H9 (cell line): ENCODE results near the gene SCN3A. TPM values are rescaled to one million over a fixed set of nuclear protein-coding genes. Genes with fewer than 3 reads are reported as not detected.

Experiments
- DNase-seq: peaks from one replicate; pipeline ENCODE4 v3.0.0-alpha.2; 2017
- H2AFZ ChIP-seq: one replicate; pipeline ENCODE4 v1.6.1; 2013; ENCODE audit warnings: mild to moderate bottlenecking, low read length, control low read depth, moderate library complexity
- H2AK5ac ChIP-seq: 2 replicates; pipeline ENCODE4 v1.6.1; 2013; ENCODE audit warnings: low read length, control low read depth, mixed read lengths; ENCODE audit not compliant: insufficient read length
- H2BK120ac ChIP-seq: one replicate; pipeline ENCODE4 v1.6.1; 2013; ENCODE audit warnings: low read depth, mild to moderate bottlenecking, low read length, control low read depth, inconsistent platforms; ENCODE audit not compliant: poor library complexity, severe bottlenecking
- H2BK12ac ChIP-seq: 2 replicates; pipeline ENCODE4 v1.6.1; 2013; ENCODE audit warnings: low read length, control low read depth, mixed read lengths, low read depth; ENCODE audit not compliant: insufficient read length
- H2BK15ac ChIP-seq: 2 replicates; pipeline ENCODE4 v1.6.1; 2013; ENCODE audit warnings: low read depth, low read length, control low read depth
- H2BK20ac ChIP-seq: one replicate; pipeline ENCODE4 v1.6.1; 2013; ENCODE audit warnings: low read depth, mild to moderate bottlenecking, low read length, control low read depth, inconsistent platforms; ENCODE audit not compliant: poor library complexity, severe bottlenecking
- H2BK5ac ChIP-seq: 2 replicates; pipeline ENCODE4 v1.6.1; 2013; ENCODE audit warnings: low read length, control low read depth, mixed read lengths; ENCODE audit not compliant: insufficient read length
- H3K14ac ChIP-seq: 2 replicates; pipeline ENCODE4 v1.6.1; 2013; ENCODE audit warnings: low read length, control low read depth; ENCODE audit not compliant: insufficient read depth
- H3K18ac ChIP-seq: 2 replicates; pipeline ENCODE4 v1.6.1; 2013; ENCODE audit warnings: low read depth, mild to moderate bottlenecking, mixed read lengths, low read length, control low read depth; ENCODE audit not compliant: insufficient read length
- H3K23ac ChIP-seq: 2 replicates; pipeline ENCODE4 v1.6.1; 2013; ENCODE audit warnings: low read length, control low read depth, mixed read lengths, low read depth; ENCODE audit not compliant: insufficient read length
- H3K23me2 ChIP-seq: 2 replicates; pipeline ENCODE4 v1.6.1; 2013; ENCODE audit warnings: low read depth, mild to moderate bottlenecking, mixed read lengths, low read length, control low read depth; ENCODE audit not compliant: insufficient read length, poor library complexity, severe bottlenecking
- H3K27ac ChIP-seq: 2 replicates; pipeline ENCODE4 v1.5.1; 2013; ENCODE audit warnings: low read length, control low read depth, mixed read lengths, low read depth; ENCODE audit not compliant: insufficient read length
- H3K27me3 ChIP-seq: 2 replicates; pipeline ENCODE4 v1.6.1; 2013; ENCODE audit warnings: low read length, control low read depth, inconsistent platforms; ENCODE audit not compliant: insufficient read depth
- H3K4ac ChIP-seq: 2 replicates; pipeline ENCODE4 v1.6.1; 2013; ENCODE audit warnings: low read depth, mild to moderate bottlenecking, control low read depth, inconsistent platforms, low read length, moderate library complexity
- H3K4me1 ChIP-seq: 2 replicates; pipeline ENCODE4 v1.6.1; 2013; ENCODE audit warnings: low read length, control low read depth, inconsistent platforms; ENCODE audit not compliant: insufficient read depth
- H3K4me2 ChIP-seq: 2 replicates; pipeline ENCODE4 v1.6.1; 2013; ENCODE audit warnings: low read length, control low read depth, mixed read lengths; ENCODE audit not compliant: insufficient read length, insufficient read depth
- H3K56ac ChIP-seq: 2 replicates; pipeline ENCODE4 v1.6.1; 2013; ENCODE audit warnings: low read depth, mild to moderate bottlenecking, mixed read lengths, low read length, control low read depth; ENCODE audit not compliant: insufficient read length
- H3K79me1 ChIP-seq: 2 replicates; pipeline ENCODE4 v1.6.1; 2013; ENCODE audit warnings: low read depth, mild to moderate bottlenecking, moderate library complexity, low read length, control low read depth, inconsistent platforms; ENCODE audit not compliant: insufficient read depth, poor library complexity, severe bottlenecking
- H3K79me2 ChIP-seq: 2 replicates; pipeline ENCODE4 v1.6.1; 2013; ENCODE audit warnings: low read length, control low read depth, inconsistent platforms; ENCODE audit not compliant: insufficient read depth
- H3K9ac ChIP-seq: 2 replicates; pipeline ENCODE4 v1.6.1; 2013; ENCODE audit warnings: low read length, control low read depth, mixed read lengths; ENCODE audit not compliant: insufficient read length; ENCODE audit errors: extremely low read depth
- H3K9me3 ChIP-seq: one replicate; pipeline ENCODE4 v1.6.1; 2013; ENCODE audit warnings: low read depth, low read length, inconsistent platforms; ENCODE audit not compliant: control insufficient read depth
- H3T11ph ChIP-seq: one replicate; pipeline ENCODE4 v1.6.1; 2013; ENCODE audit warnings: mild to moderate bottlenecking, low read length, control low read depth, inconsistent platforms
- H4K20me1 ChIP-seq: one replicate; pipeline ENCODE4 v1.6.1; 2013; ENCODE audit not compliant: control insufficient read depth, insufficient read length, insufficient read depth
- H4K5ac ChIP-seq: 2 replicates; pipeline ENCODE4 v1.6.1; 2013; ENCODE audit warnings: low read depth, mild to moderate bottlenecking, mixed read lengths, low read length, control low read depth; ENCODE audit not compliant: insufficient read length
- H4K8ac ChIP-seq: replicated peaks from 2 replicates; pipeline ENCODE4 v1.6.1; 2013; ENCODE audit warnings: low read length, control low read depth, mixed read lengths, low read depth; ENCODE audit not compliant: insufficient read length
- H4K91ac ChIP-seq: 2 replicates; pipeline ENCODE4 v1.6.1; 2013; ENCODE audit warnings: low read depth, mild to moderate bottlenecking, moderate library complexity, mixed read lengths, low read length, control low read depth; ENCODE audit not compliant: insufficient read length
- H3K27ac Mint-ChIP-seq, 3 experiments: 2 replicates in 2 of 3; 3 replicates in 1 of 3; pipeline ENCODE4 v1.8.0; 2020 to 2021; ENCODE audit warnings: mixed read lengths in 3 of 3, mild to moderate bottlenecking in 1 of 3, moderate library complexity in 1 of 3
- H3K27me3 Mint-ChIP-seq: 2 replicates; pipeline ENCODE4 v1.8.0; 2021; ENCODE audit warnings: low read depth, mild to moderate bottlenecking, moderate library complexity, mixed read lengths
- H3K36me3 Mint-ChIP-seq, 3 experiments: 2 replicates in 2 of 3; 3 replicates in 1 of 3; pipeline ENCODE4 v1.8.0; 2020 to 2021; ENCODE audit warnings: low read depth in 3 of 3, mixed read lengths in 3 of 3; ENCODE audit not compliant: insufficient read depth in 1 of 3
- H3K4me1 Mint-ChIP-seq, 2 experiments: 2 replicates each; pipeline ENCODE4 v1.8.0; 2020; ENCODE audit warnings: mixed read lengths in 2 of 2
- H3K4me3 Mint-ChIP-seq, 2 experiments: 2 replicates in 1 of 2; 3 replicates in 1 of 2; pipeline ENCODE4 v1.8.0; 2020 to 2021; ENCODE audit warnings: mild to moderate bottlenecking in 2 of 2, mixed read lengths in 2 of 2, moderate library complexity in 1 of 2
- H3K9me3 Mint-ChIP-seq, 2 experiments: 2 replicates in 1 of 2; 3 replicates in 1 of 2; pipeline ENCODE4 v1.8.0; 2020; ENCODE audit warnings: mild to moderate bottlenecking in 2 of 2, mixed read lengths in 2 of 2, moderate library complexity in 1 of 2
- CTCF ChIP-seq: fragments of 200-600 bp; sonication (generic); conservative IDR thresholded peaks from 3 replicates; pipeline ENCODE4 v1.8.0; 2021; ENCODE audit warnings: antibody characterized with exemption, mild to moderate bottlenecking
- whole genome bisulfite sequencing: extraction: QIAGEN DNeasy Blood & Tissue Kit; methylation state at CpG from one replicate; pipeline ENCODE4 v1.1.7; 2013; ENCODE audit warnings: missing lambda C conversion rate, low lambda C conversion rate, mixed read lengths; ENCODE audit not compliant: insufficient read length; ENCODE audit errors: extremely low coverage; 5-methylcytosine and 5-hydroxymethylcytosine counted together
- total RNA-seq: library from RNA; stranded (reverse); gene quantifications from 2 replicates; pipeline ENCODE4 v1.2.1, GENCODE V29; 2021

SCN3A gene
- total RNA-seq, 1 experiment from 2014 or later: not detected

DNA sequence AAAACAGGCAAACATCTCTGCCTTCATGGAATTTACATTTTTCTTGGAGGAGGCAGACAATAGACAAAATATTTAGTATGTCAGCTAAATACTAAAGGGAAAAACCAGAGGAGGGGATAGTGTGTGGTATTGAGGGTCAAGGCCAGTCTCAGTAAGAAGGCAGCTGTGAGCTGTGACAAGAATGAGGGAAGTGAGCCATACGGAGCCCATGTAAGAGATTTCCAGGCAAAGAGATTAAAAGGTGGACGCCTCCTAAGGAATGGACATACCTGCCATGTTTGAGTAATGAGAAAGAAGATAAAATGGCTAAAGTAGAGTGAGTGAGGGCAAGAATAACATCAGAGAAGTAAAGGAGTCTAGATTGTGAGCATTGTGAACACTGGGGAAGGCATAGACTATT is 33.2 kb upstream of the SCN3A start:
- Mint-ChIP-seq H3K27ac (no peak overlapping the region), H3K9me3 (no peaks in the 10 kb centered on the region), H3K4me3 (no peak overlapping the region), H3K4me1 (no peaks in the 10 kb centered on the region), H3K27me3 (no peaks in the 10 kb centered on the region), H3K36me3 (no peaks in the 10 kb centered on the region)
- no peak overlapping the region for H2BK12ac ChIP-seq
- H3K27ac ChIP-seq: no peak overlapping the region
- H3K4ac ChIP-seq: no peak overlapping the region
- H3K14ac ChIP-seq: no peak overlapping the region
- H3K56ac ChIP-seq: no peak overlapping the region
- H2BK15ac ChIP-seq: no peak overlapping the region
- H2BK20ac ChIP-seq: no peak overlapping the region
- H3K4me2 ChIP-seq: no peak overlapping the region
- H4K5ac ChIP-seq: no peak overlapping the region
- no peak overlapping the region for H4K91ac ChIP-seq
- no peak overlapping the region for H2AFZ ChIP-seq
- no peaks in the 10 kb centered on the region for H3K9me3 ChIP-seq
- no peaks in the 10 kb centered on the region for H3K4me1 ChIP-seq
- DNase-seq: no peak
- no peak overlapping the region for H3T11ph ChIP-seq
- no peaks in the 10 kb centered on the region for H4K20me1 ChIP-seq
- H3K23me2 ChIP-seq: no peaks in the 10 kb centered on the region
- no peak overlapping the region for H4K8ac ChIP-seq
- no peaks in the 10 kb centered on the region for H3K27me3 ChIP-seq
- no peaks in the 10 kb centered on the region for H3K79me1 ChIP-seq
- H3K18ac ChIP-seq: no peak overlapping the region
- TF ChIP-seq CTCF: no peak
- WGBS: no CpG with 5 or more reads among the region's 2 CpGs
- H2BK120ac ChIP-seq: no peak overlapping the region
- no peaks in the 10 kb centered on the region for H3K79me2 ChIP-seq
- H3K23ac ChIP-seq: no peak overlapping the region
- no peak overlapping the region for H2BK5ac ChIP-seq
- no peak overlapping the region for H3K9ac ChIP-seq
- no peak overlapping the region for H2AK5ac ChIP-seq
